Liver (tissue), 9 donors: ENCODE data around the gene S100G. TPM values are rescaled to one million over a fixed set of nuclear protein-coding genes. Genes with fewer than 3 reads are reported as not detected.
A peak's percentile ranks its signal among the peaks of the same experiment; 100 is the strongest.

ENCODE experiments used
- DNase-seq: peaks from one replicate; pipeline ENCODE4 v3.0.0-alpha.2; 2017; ENCODE audit warnings: low spot score
- H3K27ac ChIP-seq, 2 donors: one replicate each; pipeline ENCODE4 v1.7.0; 2013; ENCODE audit warnings: inconsistent platforms in 2 of 2, low read length in 2 of 2, control low read depth in 1 of 2, low read depth in 1 of 2, mild to moderate bottlenecking in 1 of 2
- H3K27me3 ChIP-seq, 4 donors: one replicate each; pipeline versions ENCODE4 v1.6.1 to v1.7.0; 2013; ENCODE audit warnings: low read length in 3 of 4, inconsistent platforms in 1 of 4, mild to moderate bottlenecking in 1 of 4, moderate library complexity in 1 of 4; ENCODE audit not compliant: control insufficient read depth in 4 of 4, insufficient read depth in 4 of 4
- H3K36me3 ChIP-seq, 4 donors: one replicate each; pipeline versions ENCODE4 v1.6.1 to v1.7.0; 2013; ENCODE audit warnings: low read length in 3 of 4, mild to moderate bottlenecking in 3 of 4, low read depth in 1 of 4, moderate library complexity in 1 of 4; ENCODE audit not compliant: control insufficient read depth in 4 of 4, insufficient read depth in 3 of 4
- H3K4me1 ChIP-seq, 4 donors: one replicate each; pipeline versions ENCODE4 v1.6.1 to v1.7.0; 2013; ENCODE audit warnings: low read length in 3 of 4, mild to moderate bottlenecking in 3 of 4, moderate library complexity in 1 of 4; ENCODE audit not compliant: control insufficient read depth in 4 of 4, insufficient read depth in 4 of 4
- H3K4me3 ChIP-seq, 3 donors: one replicate each; pipeline versions ENCODE4 v1.6.1 to v1.7.0; 2013; ENCODE audit warnings: low read length in 3 of 3, control low read depth in 1 of 3, low read depth in 1 of 3, mild to moderate bottlenecking in 1 of 3
- H3K9ac ChIP-seq, 2 donors: one replicate each; pipeline ENCODE4 v1.7.0; 2013; ENCODE audit warnings: low read length in 2 of 2, mild to moderate bottlenecking in 2 of 2, moderate library complexity in 2 of 2, control low read depth in 1 of 2, low read depth in 1 of 2
- H3K9me3 ChIP-seq, 4 donors: one replicate each; pipeline versions ENCODE4 v1.6.1 to v1.7.0; 2013; ENCODE audit warnings: low read length in 3 of 4; ENCODE audit not compliant: control insufficient read depth in 4 of 4
- EGR1 ChIP-seq, 2 donors: IDR thresholded peaks; 2 replicates each; pipeline ENCODE4 v1.6.1; 2016 to 2018; ENCODE audit warnings: antibody characterized with exemption in 2 of 2, low read depth in 2 of 2
- FOXA1 ChIP-seq: IDR thresholded peaks from 2 replicates; pipeline ENCODE4 v1.6.1; 2016; ENCODE audit warnings: antibody characterized with exemption
- FOXA2 ChIP-seq: IDR thresholded peaks from 2 replicates; pipeline ENCODE4 v1.6.1; 2016; ENCODE audit warnings: antibody characterized with exemption
- GABPA ChIP-seq, 2 donors: IDR thresholded peaks in 1 of 2; conservative IDR thresholded peaks in 1 of 2; 2 replicates each; pipeline ENCODE4 v1.6.1; 2016; ENCODE audit warnings: antibody characterized with exemption in 2 of 2, mild to moderate bottlenecking in 1 of 2, moderate library complexity in 1 of 2
- HNF4A ChIP-seq, 2 donors: conservative IDR thresholded peaks; 2 replicates each; pipeline ENCODE4 v1.6.1; 2016; ENCODE audit warnings: antibody characterized with exemption in 2 of 2, mild to moderate bottlenecking in 2 of 2
- HNF4G ChIP-seq: IDR thresholded peaks from 2 replicates; pipeline ENCODE4 v1.6.1; 2016; ENCODE audit warnings: antibody characterized with exemption
- JUND ChIP-seq, 2 donors: IDR thresholded peaks; 2 replicates each; pipeline ENCODE4 v1.6.1; 2016; ENCODE audit warnings: antibody characterized with exemption in 2 of 2
- NR2F2 ChIP-seq: IDR thresholded peaks from 2 replicates; pipeline ENCODE4 v1.6.1; 2016; ENCODE audit warnings: antibody characterized with exemption
- RAD21 ChIP-seq, 2 donors: IDR thresholded peaks; 2 replicates each; pipeline ENCODE4 v1.6.1; 2016; ENCODE audit warnings: antibody characterized with exemption in 2 of 2, mild to moderate bottlenecking in 2 of 2
- RXRA ChIP-seq, 2 donors: IDR thresholded peaks; 2 replicates each; pipeline ENCODE4 v1.6.1; 2017 to 2018; ENCODE audit warnings: antibody characterized with exemption in 2 of 2, mild to moderate bottlenecking in 1 of 2
- SP1 ChIP-seq: IDR thresholded peaks from 2 replicates; pipeline ENCODE4 v1.6.1; 2018; ENCODE audit warnings: antibody characterized with exemption, mild to moderate bottlenecking
- TAF1 ChIP-seq: conservative IDR thresholded peaks from 2 replicates; pipeline ENCODE4 v1.6.1; 2016; ENCODE audit warnings: antibody characterized with exemption, mild to moderate bottlenecking
- YY1 ChIP-seq: IDR thresholded peaks from 2 replicates; pipeline ENCODE4 v1.6.1; 2016; ENCODE audit warnings: antibody characterized with exemption, mild to moderate bottlenecking
- WGBS: extraction: QIAGEN DNeasy Blood & Tissue Kit; methylation state at CpG from one replicate; pipeline ENCODE4 v1.1.7; 2013; 5-methylcytosine and 5-hydroxymethylcytosine counted together
- polyA plus RNA-seq, 2 donors: library from polyadenylated mRNA; stranded (reverse) in 1 of 2; unstranded in 1 of 2; fragments of 200-250 nt in 1 of 2; fragments of >200 nt in 1 of 2; fragmentation: Nextera tagmentation in 1 of 2; extraction: Ambion mirVana in 1 of 2; gene quantifications; one replicate each; pipeline versions ENCODE4 v1.2.1 to v1.2.3, GENCODE V29; 2013 to 2015
- total RNA-seq, 2 donors: library from RNA; depleted of rRNA; stranded (reverse); fragments of >200 nt; gene quantifications; one replicate each; pipeline ENCODE4 v1.2.3, GENCODE V29; 2014
- TF ChIP-seq, protein P1 (sequence below): IDR thresholded peaks from 2 replicates; pipeline ENCODE4 v1.6.1; 2016; ENCODE audit warnings: antibody characterized with exemption, mild to moderate bottlenecking
- TF ChIP-seq, protein P2 (sequence below): IDR thresholded peaks from 2 replicates; pipeline ENCODE4 v1.6.1; 2016; ENCODE audit warnings: antibody characterized with exemption
- TF ChIP-seq, protein P3 (sequence below): fragments of 150-350 bp; IDR thresholded peaks from 2 replicates; pipeline ENCODE4 v1.5.1; 2017; ENCODE audit warnings: improper control_type of control experiment, low read depth, low read length; ENCODE audit not compliant: missing input control
- TF ChIP-seq, protein P4 (sequence below): IDR thresholded peaks from 2 replicates; pipeline ENCODE4 v1.6.1; 2016; ENCODE audit warnings: antibody characterized with exemption
- TF ChIP-seq, protein P5 (sequence below): IDR thresholded peaks from 2 replicates; pipeline ENCODE4 v1.6.1; 2016; ENCODE audit warnings: antibody characterized with exemption
- donor health status: healthy.
- donor health status: healthy.
- donor health status: healthy.
- donor health status: healthy.
- donor health status: healthy.

The S100G gene
- total and polyA plus RNA-seq, 4 donors = not detected

DNA sequence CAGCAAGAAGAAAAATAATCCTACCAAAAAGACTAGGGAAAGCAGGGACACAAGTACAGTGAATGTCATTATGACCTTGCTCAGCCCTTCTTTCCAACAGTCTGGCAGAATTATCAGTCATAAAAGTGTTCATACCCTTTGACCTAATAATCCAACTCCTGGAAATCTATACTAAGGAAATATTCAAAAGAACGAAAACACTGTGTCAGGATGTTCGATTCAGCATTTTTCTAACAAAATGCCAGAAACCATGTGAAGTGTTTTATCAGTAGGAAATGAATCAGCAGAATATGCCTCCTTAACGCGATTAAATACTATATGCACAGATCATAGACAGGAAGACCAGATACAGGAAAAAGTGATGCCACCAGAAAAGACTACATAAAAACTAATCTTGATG lies 16.2 kb upstream of the S100G start:
- H3K9ac ChIP-seq = no peak overlapping the region
- WGBS = 67% methylated on average over 4 of the region's 4 CpGs
- no peak for DNase-seq

DNA sequence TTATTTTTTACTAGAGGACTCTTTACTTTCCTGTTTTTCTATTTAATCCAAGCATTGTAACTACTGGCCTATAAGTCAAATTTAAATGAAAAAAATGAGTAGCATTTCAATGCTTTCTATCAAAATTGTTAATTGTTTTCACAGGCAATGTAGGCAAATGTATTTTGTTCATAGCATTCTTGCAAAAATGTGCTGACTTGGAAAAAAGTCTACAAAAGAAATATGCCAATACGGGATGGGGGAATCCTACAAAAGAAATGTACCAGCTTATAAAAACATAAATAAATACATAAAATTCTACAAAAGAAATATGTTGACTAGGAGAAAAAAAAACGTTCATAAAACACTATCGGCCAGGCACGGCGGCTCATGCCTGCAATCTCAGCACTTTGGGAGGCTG lies 14.9 kb upstream of the S100G start:
- TF ChIP-seq, protein P1, sequence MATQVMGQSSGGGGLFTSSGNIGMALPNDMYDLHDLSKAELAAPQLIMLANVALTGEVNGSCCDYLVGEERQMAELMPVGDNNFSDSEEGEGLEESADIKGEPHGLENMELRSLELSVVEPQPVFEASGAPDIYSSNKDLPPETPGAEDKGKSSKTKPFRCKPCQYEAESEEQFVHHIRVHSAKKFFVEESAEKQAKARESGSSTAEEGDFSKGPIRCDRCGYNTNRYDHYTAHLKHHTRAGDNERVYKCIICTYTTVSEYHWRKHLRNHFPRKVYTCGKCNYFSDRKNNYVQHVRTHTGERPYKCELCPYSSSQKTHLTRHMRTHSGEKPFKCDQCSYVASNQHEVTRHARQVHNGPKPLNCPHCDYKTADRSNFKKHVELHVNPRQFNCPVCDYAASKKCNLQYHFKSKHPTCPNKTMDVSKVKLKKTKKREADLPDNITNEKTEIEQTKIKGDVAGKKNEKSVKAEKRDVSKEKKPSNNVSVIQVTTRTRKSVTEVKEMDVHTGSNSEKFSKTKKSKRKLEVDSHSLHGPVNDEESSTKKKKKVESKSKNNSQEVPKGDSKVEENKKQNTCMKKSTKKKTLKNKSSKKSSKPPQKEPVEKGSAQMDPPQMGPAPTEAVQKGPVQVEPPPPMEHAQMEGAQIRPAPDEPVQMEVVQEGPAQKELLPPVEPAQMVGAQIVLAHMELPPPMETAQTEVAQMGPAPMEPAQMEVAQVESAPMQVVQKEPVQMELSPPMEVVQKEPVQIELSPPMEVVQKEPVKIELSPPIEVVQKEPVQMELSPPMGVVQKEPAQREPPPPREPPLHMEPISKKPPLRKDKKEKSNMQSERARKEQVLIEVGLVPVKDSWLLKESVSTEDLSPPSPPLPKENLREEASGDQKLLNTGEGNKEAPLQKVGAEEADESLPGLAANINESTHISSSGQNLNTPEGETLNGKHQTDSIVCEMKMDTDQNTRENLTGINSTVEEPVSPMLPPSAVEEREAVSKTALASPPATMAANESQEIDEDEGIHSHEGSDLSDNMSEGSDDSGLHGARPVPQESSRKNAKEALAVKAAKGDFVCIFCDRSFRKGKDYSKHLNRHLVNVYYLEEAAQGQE = no peak
- TF ChIP-seq, protein P2, sequence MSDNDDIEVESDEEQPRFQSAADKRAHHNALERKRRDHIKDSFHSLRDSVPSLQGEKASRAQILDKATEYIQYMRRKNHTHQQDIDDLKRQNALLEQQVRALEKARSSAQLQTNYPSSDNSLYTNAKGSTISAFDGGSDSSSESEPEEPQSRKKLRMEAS = no peak
- TF ChIP-seq, protein P3, sequence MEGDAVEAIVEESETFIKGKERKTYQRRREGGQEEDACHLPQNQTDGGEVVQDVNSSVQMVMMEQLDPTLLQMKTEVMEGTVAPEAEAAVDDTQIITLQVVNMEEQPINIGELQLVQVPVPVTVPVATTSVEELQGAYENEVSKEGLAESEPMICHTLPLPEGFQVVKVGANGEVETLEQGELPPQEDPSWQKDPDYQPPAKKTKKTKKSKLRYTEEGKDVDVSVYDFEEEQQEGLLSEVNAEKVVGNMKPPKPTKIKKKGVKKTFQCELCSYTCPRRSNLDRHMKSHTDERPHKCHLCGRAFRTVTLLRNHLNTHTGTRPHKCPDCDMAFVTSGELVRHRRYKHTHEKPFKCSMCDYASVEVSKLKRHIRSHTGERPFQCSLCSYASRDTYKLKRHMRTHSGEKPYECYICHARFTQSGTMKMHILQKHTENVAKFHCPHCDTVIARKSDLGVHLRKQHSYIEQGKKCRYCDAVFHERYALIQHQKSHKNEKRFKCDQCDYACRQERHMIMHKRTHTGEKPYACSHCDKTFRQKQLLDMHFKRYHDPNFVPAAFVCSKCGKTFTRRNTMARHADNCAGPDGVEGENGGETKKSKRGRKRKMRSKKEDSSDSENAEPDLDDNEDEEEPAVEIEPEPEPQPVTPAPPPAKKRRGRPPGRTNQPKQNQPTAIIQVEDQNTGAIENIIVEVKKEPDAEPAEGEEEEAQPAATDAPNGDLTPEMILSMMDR = no peak
- no peak for TF ChIP-seq HNF4G
- no peak for TF ChIP-seq FOXA2
- no peak for TF ChIP-seq FOXA1
- no peak for TF ChIP-seq NR2F2
- no peak for TF ChIP-seq GABPA (IDR thresholded peaks at IDR 0.05 in 1 of 2, conservative IDR thresholded peaks at IDR 0.05 in 1 of 2)
- TF ChIP-seq, protein P4, sequence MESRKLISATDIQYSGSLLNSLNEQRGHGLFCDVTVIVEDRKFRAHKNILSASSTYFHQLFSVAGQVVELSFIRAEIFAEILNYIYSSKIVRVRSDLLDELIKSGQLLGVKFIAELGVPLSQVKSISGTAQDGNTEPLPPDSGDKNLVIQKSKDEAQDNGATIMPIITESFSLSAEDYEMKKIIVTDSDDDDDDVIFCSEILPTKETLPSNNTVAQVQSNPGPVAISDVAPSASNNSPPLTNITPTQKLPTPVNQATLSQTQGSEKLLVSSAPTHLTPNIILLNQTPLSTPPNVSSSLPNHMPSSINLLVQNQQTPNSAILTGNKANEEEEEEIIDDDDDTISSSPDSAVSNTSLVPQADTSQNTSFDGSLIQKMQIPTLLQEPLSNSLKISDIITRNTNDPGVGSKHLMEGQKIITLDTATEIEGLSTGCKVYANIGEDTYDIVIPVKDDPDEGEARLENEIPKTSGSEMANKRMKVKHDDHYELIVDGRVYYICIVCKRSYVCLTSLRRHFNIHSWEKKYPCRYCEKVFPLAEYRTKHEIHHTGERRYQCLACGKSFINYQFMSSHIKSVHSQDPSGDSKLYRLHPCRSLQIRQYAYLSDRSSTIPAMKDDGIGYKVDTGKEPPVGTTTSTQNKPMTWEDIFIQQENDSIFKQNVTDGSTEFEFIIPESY = no peak
- TF ChIP-seq EGR1 (IDR thresholded peaks at IDR 0.05; ENCODE audit: low read depth in 2 of 2) = no peak
- TF ChIP-seq, protein P5, sequence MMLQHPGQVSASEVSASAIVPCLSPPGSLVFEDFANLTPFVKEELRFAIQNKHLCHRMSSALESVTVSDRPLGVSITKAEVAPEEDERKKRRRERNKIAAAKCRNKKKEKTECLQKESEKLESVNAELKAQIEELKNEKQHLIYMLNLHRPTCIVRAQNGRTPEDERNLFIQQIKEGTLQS = no peak
- TF ChIP-seq RAD21 (IDR thresholded peaks at IDR 0.05) = no peak
- TF ChIP-seq SP1 = no peak
- no peak for TF ChIP-seq RXRA (IDR thresholded peaks at IDR 0.05)
- no peak for TF ChIP-seq TAF1
- no peak for TF ChIP-seq JUND (IDR thresholded peaks at IDR 0.05)
- TF ChIP-seq YY1 = no peak
- TF ChIP-seq HNF4A (conservative IDR thresholded peaks at IDR 0.05) = no peak
- Histone ChIP-seq H3K27ac (no peak overlapping the region), H3K4me1 (no peaks in the 10 kb centered on the region), H3K4me3 (no peak overlapping the region), H3K36me3 (peaks cover 0 to 2% (median 0%) of the 10 kb centered on the region in 4 donors), H3K9me3 (no peaks in the 10 kb centered on the region), H3K9ac (no peak overlapping the region), H3K27me3 (no peaks in the 10 kb centered on the region)
- WGBS = 93% methylated on average over 5 of the region's 5 CpGs
- no peak for DNase-seq

More for the DNA sequence above, 16.2 kb upstream of the S100G start:
- no peaks in the 10 kb centered on the region for H3K4me1 ChIP-seq
- H3K36me3 ChIP-seq = peaks cover 0 to 2% (median 0%) of the 10 kb centered on the region in 4 donors
- H3K27ac ChIP-seq = no peak overlapping the region
- TF ChIP-seq, protein P3 = no peak
- TF ChIP-seq HNF4A (conservative IDR thresholded peaks at IDR 0.05) (no peak), NR2F2 (peak; percentile 52), SP1 (no peak)
- TF ChIP-seq, protein P4 = no peak
- no peaks in the 10 kb centered on the region for H3K9me3 ChIP-seq
- H3K4me3 ChIP-seq = no peak overlapping the region
- no peaks in the 10 kb centered on the region for H3K27me3 ChIP-seq
